Measurements from ENCODE around the gene ELSPBP1.

DNA sequence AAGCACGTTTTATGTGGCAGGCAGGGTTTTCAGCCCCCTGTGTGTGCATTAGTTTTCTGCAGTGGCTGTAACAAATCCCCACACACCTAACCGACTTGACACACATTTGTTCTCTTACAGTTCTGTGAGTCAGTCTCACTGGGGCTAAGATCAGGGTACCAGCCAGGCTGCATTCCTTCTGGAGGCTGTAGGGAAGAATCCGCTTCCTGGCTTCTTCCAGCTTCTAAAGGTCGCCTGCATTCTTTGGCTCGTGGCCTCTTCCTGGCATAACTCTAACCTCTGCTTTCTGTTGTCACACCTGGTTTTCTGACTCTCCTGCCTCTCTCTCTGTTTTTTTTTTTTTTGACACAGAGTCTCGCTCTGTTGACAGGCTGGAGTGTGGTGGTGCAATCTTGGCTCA, 6.4 kb downstream of the ELSPBP1 start:
- no peak for TF ChIP-seq EZH2 (optimal IDR thresholded peaks at IDR 0.05; ENCODE audit: low read depth, low read length)
- TF ChIP-seq, protein P1, sequence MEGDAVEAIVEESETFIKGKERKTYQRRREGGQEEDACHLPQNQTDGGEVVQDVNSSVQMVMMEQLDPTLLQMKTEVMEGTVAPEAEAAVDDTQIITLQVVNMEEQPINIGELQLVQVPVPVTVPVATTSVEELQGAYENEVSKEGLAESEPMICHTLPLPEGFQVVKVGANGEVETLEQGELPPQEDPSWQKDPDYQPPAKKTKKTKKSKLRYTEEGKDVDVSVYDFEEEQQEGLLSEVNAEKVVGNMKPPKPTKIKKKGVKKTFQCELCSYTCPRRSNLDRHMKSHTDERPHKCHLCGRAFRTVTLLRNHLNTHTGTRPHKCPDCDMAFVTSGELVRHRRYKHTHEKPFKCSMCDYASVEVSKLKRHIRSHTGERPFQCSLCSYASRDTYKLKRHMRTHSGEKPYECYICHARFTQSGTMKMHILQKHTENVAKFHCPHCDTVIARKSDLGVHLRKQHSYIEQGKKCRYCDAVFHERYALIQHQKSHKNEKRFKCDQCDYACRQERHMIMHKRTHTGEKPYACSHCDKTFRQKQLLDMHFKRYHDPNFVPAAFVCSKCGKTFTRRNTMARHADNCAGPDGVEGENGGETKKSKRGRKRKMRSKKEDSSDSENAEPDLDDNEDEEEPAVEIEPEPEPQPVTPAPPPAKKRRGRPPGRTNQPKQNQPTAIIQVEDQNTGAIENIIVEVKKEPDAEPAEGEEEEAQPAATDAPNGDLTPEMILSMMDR (IDR thresholded peaks at IDR 0.05; ENCODE audit: low read length): no peak

All from MM.1S (cell line).